Colonic mucosa (tissue), 4 donors: ENCODE results near the gene RABEP2. TPM values are rescaled to one million over a fixed set of nuclear protein-coding genes. Genes with fewer than 3 reads are reported as not detected.
"Not testable (repeated sequence)": the region's sequence is repeated elsewhere in the genome, so short reads cannot be mapped to it uniquely, and the experiment has no call there.

ENCODE experiments used
- DNase-seq: peaks from one replicate; pipeline ENCODE4 v3.0.0-alpha.2; 2020
- H3K27ac ChIP-seq: fragments of 200-600 bp; one replicate; pipeline ENCODE4 v1.8.0; 2021
- H3K27me3 ChIP-seq: fragments of 200-600 bp; one replicate; pipeline ENCODE4 v1.8.0; 2021
- H3K36me3 ChIP-seq: fragments of 200-600 bp; one replicate; pipeline ENCODE4 v1.8.0; 2021
- H3K4me1 ChIP-seq: fragments of 200-600 bp; one replicate; pipeline ENCODE4 v1.8.0; 2021; ENCODE audit warnings: mild to moderate bottlenecking
- H3K4me3 ChIP-seq: fragments of 200-600 bp; one replicate; pipeline ENCODE4 v1.8.0; 2021
- H3K9ac ChIP-seq, 2 donors: one replicate each; pipeline ENCODE4 v1.7.0; 2013; ENCODE audit warnings: control low read depth in 2 of 2, low read depth in 2 of 2, low read length in 2 of 2
- H3K9me3 ChIP-seq: fragments of 200-600 bp; one replicate; pipeline ENCODE4 v1.8.0; 2021
- CTCF ChIP-seq: fragments of 200-600 bp; IDR thresholded peaks from one replicate; pipeline ENCODE4 v1.8.0; 2022; ENCODE audit warnings: antibody characterized with exemption, mild to moderate bottlenecking
- intact Hi-C: fragments of 100-400 bp; cut with DNase I; formaldehyde crosslinking; loops from one replicate; pipeline ENCODE4 v1.14.1; 2022
- total RNA-seq, 2 donors: library from RNA; stranded (reverse); fragmentation: NEBNext Ultra II Directional in 1 of 2; extraction: Animal tissue kit (Norgen Biotek cat#: 25700) in 1 of 2; gene quantifications; one replicate each; pipeline ENCODE4 v1.2.1, GENCODE V29; 2021
- donor health status: healthy.
- donor health status: DM: no; HTN: no; CAD: no.
- donor health status: DM: no; HTN: no; CAD: no.

RABEP2 gene
- total RNA-seq, 2 donors from 2014 or later: 24.5 to 47.4 TPM

DNA sequence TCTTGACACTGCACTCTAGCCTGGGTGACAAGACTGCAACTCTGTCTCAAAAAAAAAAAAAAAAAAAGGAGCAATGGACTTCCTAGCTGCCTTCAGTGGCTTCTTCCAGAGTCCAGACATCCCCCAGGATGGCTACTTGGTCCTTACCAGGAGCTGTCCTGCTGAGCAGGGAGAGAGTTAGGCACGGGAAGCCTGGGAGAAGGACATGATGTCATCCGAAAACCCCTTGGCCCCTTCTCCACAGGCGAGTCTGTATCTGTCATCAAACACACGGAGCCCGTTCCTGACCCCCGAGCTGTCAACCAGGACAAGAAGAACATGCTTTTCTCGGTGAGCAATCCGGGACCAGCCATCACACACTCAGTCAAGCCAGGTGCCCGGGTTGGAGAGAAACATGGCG, 38.1 kb downstream of the RABEP2 start:
- Histone ChIP-seq H3K27me3 (no peaks in the 10 kb centered on the region), H3K9me3 (no peaks in the 10 kb centered on the region), H3K9ac (no peak overlapping the region), H3K4me3 (no peak overlapping the region), H3K4me1 (no peaks in the 10 kb centered on the region), H3K27ac (no peak overlapping the region), H3K36me3 (no peaks in the 10 kb centered on the region)
- no peak for DNase-seq
- intact Hi-C loops: no loop called here
- no peak for TF ChIP-seq CTCF

GRCh38 chr16:28884045-28884444, 41.0 kb downstream of the RABEP2 start:
- intact Hi-C loops: no loop called here
- TF ChIP-seq CTCF: no peak
- H3K9me3 ChIP-seq: no peaks in the 10 kb centered on the region

GRCh38 chr16:28883221-28883996, 41.6 kb downstream of the RABEP2 start:
- DNase-seq: no peak
- H3K4me1 ChIP-seq: peaks cover 8% of the 10 kb centered on the region
- no peak overlapping the region for H3K9ac ChIP-seq
- H3K36me3 ChIP-seq: no peaks in the 10 kb centered on the region
- TF ChIP-seq CTCF: no peak
- H3K9me3 ChIP-seq: no peaks in the 10 kb centered on the region
- no peak overlapping the region for H3K27ac ChIP-seq
- H3K27me3 ChIP-seq: no peaks in the 10 kb centered on the region
- H3K4me3 ChIP-seq: no peak overlapping the region
- intact Hi-C loops: no loop called here

More at GRCh38 chr16:28884045-28884444, 41.0 kb downstream of the RABEP2 start:
- H3K9ac ChIP-seq: no peak overlapping the region
- DNase-seq: no peak
- no peak overlapping the region for H3K27ac ChIP-seq
- no peaks in the 10 kb centered on the region for H3K27me3 ChIP-seq
- no peaks in the 10 kb centered on the region for H3K36me3 ChIP-seq
- peaks cover 8% of the 10 kb centered on the region for H3K4me1 ChIP-seq
- no peak overlapping the region for H3K4me3 ChIP-seq

- TF ChIP-seq CTCF: no peak
- no peak overlapping the region for H3K27ac ChIP-seq
- H3K9me3 ChIP-seq: no peaks in the 10 kb centered on the region
- intact Hi-C loops: no loop called here
- H3K4me3 ChIP-seq: no peak overlapping the region
- H3K36me3 ChIP-seq: no peaks in the 10 kb centered on the region
- no peaks in the 10 kb centered on the region for H3K27me3 ChIP-seq
- peaks cover 8% of the 10 kb centered on the region for H3K4me1 ChIP-seq
- no peak overlapping the region for H3K9ac ChIP-seq
- no peak for DNase-seq
These were observed 42.4 kb downstream of the RABEP2 start for GRCh38 chr16:28882551-28883160.

- H3K27me3 ChIP-seq, H3K9ac ChIP-seq, H3K9me3 ChIP-seq, H3K4me3 ChIP-seq, DNase-seq, H3K27ac ChIP-seq, H3K36me3 ChIP-seq, intact Hi-C loops, H3K4me1 ChIP-seq: not testable (repeated sequence)
These were observed 43.5 kb downstream of the RABEP2 start for GRCh38 chr16:28881565-28881964.

DNA sequence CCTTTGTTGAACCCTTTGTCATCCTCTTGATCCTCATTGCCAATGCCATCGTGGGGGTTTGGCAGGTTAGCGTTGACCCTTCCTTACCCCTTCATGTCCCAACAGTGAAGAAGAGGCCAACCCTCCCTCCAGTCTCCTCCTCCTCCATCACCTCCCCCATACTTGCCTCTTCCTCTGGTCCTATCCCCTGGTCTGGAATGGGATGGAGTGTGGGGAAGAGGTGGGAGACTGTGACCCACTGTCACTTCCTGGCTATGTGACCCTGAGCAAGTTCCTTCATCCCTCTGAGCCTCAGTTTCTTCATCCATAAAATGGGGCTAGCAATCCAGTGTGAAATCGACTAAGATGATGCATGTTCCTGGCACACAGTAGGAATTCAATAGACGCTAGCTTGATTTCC, 44.1 kb downstream of the RABEP2 start:
- no peak for DNase-seq
- H3K9me3 ChIP-seq: no peaks in the 10 kb centered on the region
- H3K36me3 ChIP-seq: no peaks in the 10 kb centered on the region
- H3K27ac ChIP-seq: no peak overlapping the region
- TF ChIP-seq CTCF: no peak
- H3K4me3 ChIP-seq: no peak overlapping the region
- peaks cover 8% of the 10 kb centered on the region for H3K4me1 ChIP-seq
- intact Hi-C loops: no loop called here
- H3K27me3 ChIP-seq: no peaks in the 10 kb centered on the region
- no peak overlapping the region for H3K9ac ChIP-seq
